Ascending aorta (tissue), 2 donors: ENCODE results near the gene FBXO31. TPM values are rescaled to one million over a fixed set of nuclear protein-coding genes. Genes with fewer than 3 reads are reported as not detected.
A peak's percentile ranks its signal among the peaks of the same experiment; 100 is the strongest.

Source experiments
- DNase-seq, 2 donors: peaks; one replicate each; pipeline ENCODE4 v3.0.0-alpha.2; 2019; ENCODE audit warnings: low spot score in 2 of 2
- H3K27ac ChIP-seq, 2 donors: fragments of 200-600 bp; sonication (generic); one replicate each; pipeline ENCODE4 v1.5.1; 2016 to 2017; ENCODE audit warnings: mild to moderate bottlenecking in 1 of 2
- H3K27me3 ChIP-seq: fragments of 200-600 bp; sonication (generic); one replicate; pipeline ENCODE4 v1.5.1; 2017
- H3K36me3 ChIP-seq, 2 donors: fragments of 200-600 bp; sonication (generic); one replicate each; pipeline ENCODE4 v1.5.1; 2016
- H3K4me1 ChIP-seq, 2 donors: fragments of 200-600 bp; sonication (generic); one replicate each; pipeline ENCODE4 v1.5.1; 2016 to 2017; ENCODE audit warnings: mild to moderate bottlenecking in 1 of 2
- H3K4me3 ChIP-seq, 2 donors: fragments of 200-600 bp; sonication (generic); one replicate each; pipeline ENCODE4 v1.5.1; 2016 to 2017; ENCODE audit warnings: mild to moderate bottlenecking in 1 of 2
- H3K9me3 ChIP-seq, 2 donors: fragments of 200-600 bp; sonication (generic); one replicate each; pipeline ENCODE4 v1.5.1; 2016
- intact Hi-C: fragments of 100-400 bp; cut with DNase I; formaldehyde crosslinking; loops from one replicate; pipeline ENCODE4 v1.15.1; 2023
- total RNA-seq: library from RNA; depleted of rRNA; stranded (reverse); fragments of >200 nt; gene quantifications from one replicate; pipeline ENCODE4 v1.1.0, GENCODE V29; 2016
- TF ChIP-seq, protein P1 (sequence below), 3 experiments: fragments of 200-600 bp in 2 of 3; fragments of 450-650 bp in 1 of 3; sonication (generic) in 2 of 3; IDR thresholded peaks; one replicate each; pipeline ENCODE4 v1.5.1; 2016 to 2019; ENCODE audit warnings: antibody characterized with exemption in 3 of 3, mild to moderate bottlenecking in 1 of 3, moderate library complexity in 1 of 3

The FBXO31 gene
- total RNA-seq, 1 donor from 2014 or later = 224 TPM

DNA sequence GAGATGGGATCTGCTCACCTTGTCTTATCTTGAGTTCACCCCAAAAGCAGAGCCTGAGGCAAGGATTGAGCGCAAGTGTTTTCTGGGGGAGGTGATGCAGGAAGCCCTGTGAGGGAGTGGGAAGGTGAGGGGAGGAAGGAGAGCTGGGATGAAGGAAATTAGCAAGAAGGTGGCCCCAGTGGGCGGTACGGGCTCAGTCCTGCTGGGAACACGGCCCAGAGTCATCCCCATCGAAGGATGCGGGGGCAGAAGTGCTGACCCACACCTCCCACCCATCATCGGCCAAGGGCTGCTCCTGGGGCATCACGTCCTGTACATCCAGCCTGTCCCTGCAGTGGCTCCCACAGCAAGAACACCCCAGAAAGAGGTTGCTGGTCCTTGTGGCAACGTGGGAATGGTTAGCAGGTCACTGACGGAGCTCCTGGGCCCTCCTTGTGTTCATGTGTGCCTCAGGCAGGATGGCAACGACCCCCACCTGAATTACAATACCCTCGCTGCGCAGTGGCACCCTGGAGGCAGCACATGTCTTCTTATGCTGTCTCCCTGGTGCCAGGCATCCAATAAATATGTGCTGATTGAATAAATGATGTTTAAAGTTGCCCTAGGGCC is 84.6 kb downstream of the FBXO31 start:
- Histone ChIP-seq H3K4me3 (no peak overlapping the region), H3K36me3 (no peaks in the 10 kb centered on the region), H3K27me3 (no peaks in the 10 kb centered on the region), H3K9me3 (no peaks in the 10 kb centered on the region), H3K4me1 (no peaks in the 10 kb centered on the region), H3K27ac (no peak overlapping the region)
- TF ChIP-seq, protein P1, sequence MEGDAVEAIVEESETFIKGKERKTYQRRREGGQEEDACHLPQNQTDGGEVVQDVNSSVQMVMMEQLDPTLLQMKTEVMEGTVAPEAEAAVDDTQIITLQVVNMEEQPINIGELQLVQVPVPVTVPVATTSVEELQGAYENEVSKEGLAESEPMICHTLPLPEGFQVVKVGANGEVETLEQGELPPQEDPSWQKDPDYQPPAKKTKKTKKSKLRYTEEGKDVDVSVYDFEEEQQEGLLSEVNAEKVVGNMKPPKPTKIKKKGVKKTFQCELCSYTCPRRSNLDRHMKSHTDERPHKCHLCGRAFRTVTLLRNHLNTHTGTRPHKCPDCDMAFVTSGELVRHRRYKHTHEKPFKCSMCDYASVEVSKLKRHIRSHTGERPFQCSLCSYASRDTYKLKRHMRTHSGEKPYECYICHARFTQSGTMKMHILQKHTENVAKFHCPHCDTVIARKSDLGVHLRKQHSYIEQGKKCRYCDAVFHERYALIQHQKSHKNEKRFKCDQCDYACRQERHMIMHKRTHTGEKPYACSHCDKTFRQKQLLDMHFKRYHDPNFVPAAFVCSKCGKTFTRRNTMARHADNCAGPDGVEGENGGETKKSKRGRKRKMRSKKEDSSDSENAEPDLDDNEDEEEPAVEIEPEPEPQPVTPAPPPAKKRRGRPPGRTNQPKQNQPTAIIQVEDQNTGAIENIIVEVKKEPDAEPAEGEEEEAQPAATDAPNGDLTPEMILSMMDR (IDR thresholded peaks at IDR 0.05) = no peak
- no peak for DNase-seq
- intact Hi-C loops = loop anchor here (5.0 kb wide), 1 partner anchor 737 kb away; no protein-coding TSS in a partner anchor

DNA sequence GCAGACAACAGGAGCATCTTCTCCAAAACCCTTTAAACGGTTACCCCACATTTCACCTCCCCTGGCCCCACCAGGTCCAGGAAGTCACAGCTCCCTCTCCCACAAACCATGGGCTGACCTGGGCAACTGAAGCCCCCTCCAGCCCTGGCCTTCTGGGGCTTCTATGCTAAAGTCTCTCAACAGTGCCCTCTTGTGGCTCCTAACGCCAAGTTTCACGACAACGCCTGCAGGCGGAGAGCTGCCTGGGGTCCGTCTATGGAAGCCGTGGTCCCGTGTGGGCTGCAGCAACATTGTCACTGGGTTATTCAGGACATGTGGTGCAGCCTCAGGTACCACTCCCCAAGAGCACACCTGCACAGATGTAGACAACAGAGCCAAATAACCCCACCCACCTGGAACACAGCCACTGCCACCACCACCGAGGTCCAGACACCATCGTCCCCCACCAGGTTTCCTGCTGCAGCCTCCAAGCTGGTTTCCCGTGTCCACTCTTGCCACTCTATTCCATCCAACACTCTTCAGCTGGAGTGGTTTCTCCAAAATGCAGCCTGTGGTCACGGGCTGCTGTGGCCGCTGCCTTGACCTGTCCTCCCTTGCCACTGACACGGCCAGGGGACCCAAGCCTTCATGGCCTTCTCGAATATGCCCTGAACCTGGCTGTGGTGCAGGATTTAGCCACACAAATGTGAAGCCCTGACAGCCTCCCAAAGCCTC is 85.5 kb downstream of the FBXO31 start:
- H3K27me3 ChIP-seq = no peaks in the 10 kb centered on the region
- H3K36me3 ChIP-seq = no peaks in the 10 kb centered on the region
- no peaks in the 10 kb centered on the region for H3K9me3 ChIP-seq
- no peak overlapping the region for H3K4me3 ChIP-seq
- DNase-seq = no peak
- intact Hi-C loops = loop anchor here (5.0 kb wide), 1 partner anchor 736 kb away; no protein-coding TSS in a partner anchor
- TF ChIP-seq, protein P1 (IDR thresholded peaks at IDR 0.05) = peak; percentile 43 to 71 (median 49)
- H3K27ac ChIP-seq = no peak overlapping the region
- H3K4me1 ChIP-seq = no peaks in the 10 kb centered on the region

DNA sequence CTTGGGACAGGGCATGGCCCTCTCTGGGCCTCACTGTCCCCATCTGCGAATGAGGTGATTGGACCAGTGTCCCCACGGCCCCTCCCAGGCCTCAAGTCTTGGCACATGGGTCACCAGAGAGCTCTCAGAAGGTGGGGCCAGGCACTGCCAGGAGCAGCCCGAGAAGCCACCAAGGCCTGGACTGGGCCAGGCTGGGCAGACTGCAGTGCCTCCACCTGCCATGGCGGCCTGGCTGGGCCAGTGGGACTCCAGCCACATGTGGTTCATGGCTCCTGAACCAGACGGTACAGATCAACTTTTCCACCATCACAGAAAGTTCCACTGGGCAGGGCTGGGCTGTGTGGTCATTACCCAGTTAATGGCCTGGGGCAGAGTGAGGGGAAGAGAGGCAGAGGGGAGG is 86.2 kb downstream of the FBXO31 start:
- Histone ChIP-seq H3K27me3 (no peaks in the 10 kb centered on the region), H3K27ac (no peak overlapping the region), H3K4me1 (no peaks in the 10 kb centered on the region), H3K4me3 (no peak overlapping the region), H3K36me3 (no peaks in the 10 kb centered on the region), H3K9me3 (no peaks in the 10 kb centered on the region)
- TF ChIP-seq, protein P1 (IDR thresholded peaks at IDR 0.05) = no peak
- intact Hi-C loops = loop anchor here (5.0 kb wide), 1 partner anchor 735 kb away; no protein-coding TSS in a partner anchor
- DNase-seq = no peak

DNA sequence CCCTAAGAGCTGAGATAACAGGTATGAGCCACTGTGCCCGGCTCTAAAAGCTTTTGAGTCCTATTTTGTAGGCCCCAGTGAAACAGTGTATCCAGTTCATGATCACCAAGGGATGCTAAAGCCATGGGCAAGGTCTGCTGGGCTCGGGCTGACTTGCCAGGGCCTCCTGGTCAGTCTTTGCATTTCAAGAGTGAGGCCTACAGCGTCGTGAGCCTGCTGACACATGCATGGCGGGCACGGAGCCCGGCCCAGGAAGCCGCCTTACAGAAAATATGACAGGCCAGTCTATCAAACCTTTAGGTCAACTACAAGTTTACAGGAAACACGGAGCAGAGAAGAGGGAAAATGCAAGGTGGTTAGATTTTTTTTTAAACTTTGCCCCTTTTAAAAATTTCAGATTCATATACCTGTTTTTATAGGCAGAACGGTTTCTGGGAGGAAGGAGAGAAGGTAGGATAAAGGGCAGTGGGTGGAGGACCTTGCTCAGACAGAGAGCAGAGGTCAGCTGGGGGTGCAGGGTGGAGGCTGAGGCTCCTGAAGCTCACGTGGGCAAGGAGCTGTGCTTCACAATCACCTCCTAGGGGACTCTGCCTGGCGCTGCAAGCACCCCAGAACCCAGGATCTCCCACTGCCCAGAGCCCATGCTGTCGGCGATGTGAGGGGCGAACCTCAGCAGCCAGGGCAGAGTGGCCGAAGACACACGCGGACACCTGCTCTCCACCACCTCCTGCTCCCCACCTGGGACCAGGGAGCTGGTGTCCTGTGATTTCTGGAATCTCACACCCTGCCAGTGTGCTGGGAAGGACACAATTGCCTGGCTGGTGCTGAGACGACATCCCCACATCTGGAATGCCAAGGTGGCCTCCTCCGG is 87.7 kb downstream of the FBXO31 start:
- intact Hi-C loops = loop anchor here (5.0 kb wide), 1 partner anchor 734 kb away; no protein-coding TSS in a partner anchor
- H3K4me1 ChIP-seq = no peaks in the 10 kb centered on the region
- H3K27me3 ChIP-seq = no peaks in the 10 kb centered on the region
- H3K4me3 ChIP-seq = no peak overlapping the region
- no peaks in the 10 kb centered on the region for H3K36me3 ChIP-seq
- H3K9me3 ChIP-seq = no peaks in the 10 kb centered on the region
- TF ChIP-seq, protein P1 (IDR thresholded peaks at IDR 0.05) = no peak
- DNase-seq = no peak
- H3K27ac ChIP-seq = no peak overlapping the region

DNA sequence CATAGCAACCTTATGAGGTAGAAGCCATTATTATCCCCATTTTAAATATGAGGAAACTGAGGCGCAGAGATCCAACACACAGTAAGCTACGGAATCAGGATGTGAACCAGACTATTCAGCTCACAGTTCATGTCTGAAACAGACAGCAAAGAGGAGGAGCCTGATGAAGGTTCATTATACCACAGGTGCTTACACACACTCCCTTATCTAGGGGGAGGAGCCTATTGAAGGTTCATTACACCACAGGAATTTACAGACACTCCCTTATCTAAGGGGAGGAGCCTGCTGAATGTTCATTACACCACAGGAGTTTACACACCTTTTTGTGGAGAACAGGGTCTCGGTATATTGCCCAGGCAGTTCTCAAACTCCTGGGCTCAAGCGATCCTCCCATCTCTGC is 88.3 kb downstream of the FBXO31 start:
- Histone ChIP-seq H3K36me3 (no peaks in the 10 kb centered on the region), H3K4me1 (no peaks in the 10 kb centered on the region), H3K27me3 (no peaks in the 10 kb centered on the region), H3K27ac (no peak overlapping the region), H3K4me3 (no peak overlapping the region), H3K9me3 (no peaks in the 10 kb centered on the region)
- TF ChIP-seq, protein P1 (IDR thresholded peaks at IDR 0.05) = no peak
- no peak for DNase-seq
- intact Hi-C loops = loop anchor here (5.0 kb wide), 1 partner anchor 733 kb away; no protein-coding TSS in a partner anchor
